Pancreas (tissue), 10 donors: ENCODE data around the gene UBASH3A. TPM values are rescaled to one million over a fixed set of nuclear protein-coding genes. Genes with fewer than 3 reads are reported as not detected.

ENCODE experiments used
- ATAC-seq, 4 donors: fragments of 200-7000 bp; cut with Tn5 transposase; one replicate each; pipeline versions ENCODE4 v1.8.0 to v1.9.1; 2020; ENCODE audit warnings: mild to moderate bottlenecking in 4 of 4, moderate library complexity in 4 of 4
- DNase-seq, 6 donors: peaks; one replicate each; pipeline ENCODE4 v3.0.0-alpha.2; 2020
- FAIRE-seq: peaks from 2 replicates; lab custom pipeline; 2012; peaks lifted over from hg19 to GRCh38; lab: Jason Lieb, UNC
- H3K27ac ChIP-seq, 4 donors: fragments of 200-600 bp; sonication (generic); 1 replicate in 3 of 4; 2 replicates in 1 of 4; pipeline versions ENCODE4 v1.5.0 to v1.8.0; 2020
- H3K27me3 ChIP-seq, 4 donors: fragments of 200-600 bp; one replicate each; pipeline ENCODE4 v1.8.0; 2021
- H3K36me3 ChIP-seq, 3 donors: fragments of 200-600 bp; sonication (generic) in 1 of 3; one replicate each; pipeline versions ENCODE4 v1.5.0 to v1.8.0; 2020 to 2021
- H3K4me1 ChIP-seq, 3 donors: fragments of 200-600 bp; one replicate each; pipeline ENCODE4 v1.8.0; 2021
- H3K4me3 ChIP-seq, 4 donors: fragments of 200-600 bp; sonication (generic) in 2 of 4; one replicate each; pipeline versions ENCODE4 v1.5.0 to v1.8.0; 2020 to 2021
- H3K9me3 ChIP-seq, 4 donors: fragments of 200-600 bp; one replicate each; pipeline ENCODE4 v1.8.0; 2021
- WGBS, 2 donors: extraction: QIAGEN DNeasy Blood & Tissue Kit; methylation state at CpG; one replicate each; pipeline ENCODE4 v1.1.7; 2013; 5-methylcytosine and 5-hydroxymethylcytosine counted together
- intact Hi-C, 3 donors: fragments of 100-400 bp; cut with DNase I; formaldehyde crosslinking; loops; one replicate each; pipeline versions ENCODE4 v1.11.1 to v1.14.2; 2022
- polyA plus RNA-seq, 2 donors: library from polyadenylated mRNA; stranded (reverse); fragments of 200-250 nt; gene quantifications; one replicate each; pipeline ENCODE4 v1.2.3, GENCODE V29; 2013
- total RNA-seq, 6 donors: library from RNA; stranded (reverse); fragmentation: NEBNext Ultra II Directional in 4 of 6; extraction: Animal tissue kit (Norgen Biotek cat#: 25700) in 4 of 6; gene quantifications; one replicate each; pipeline versions ENCODE4 v1.2.1 to v1.2.4, GENCODE V29; 2021 to 2023
- TF ChIP-seq, protein P1 (sequence below), 4 donors: fragments of 200-600 bp; sonication (generic) in 3 of 4; IDR thresholded peaks; one replicate each; pipeline versions ENCODE4 v1.5.0 to v1.8.0; 2021; ENCODE audit warnings: antibody characterized with exemption in 4 of 4
- donor health status: healthy with polysubstance abuse.
- donor health status: DM: no; HTN: no; CAD: no; lungs with moderate emphysema.
- donor health status: DM: no; HTN: no; CAD: no.
- donor health status: control.
- donor health status: control.
- donor health status: Bipolar disorder and iron deficiency.
- donor health status: DM: yes; HTN: yes; CAD: no.
- donor health status: DM: no; HTN: no; CAD: no.
- donor health status: DM: no; HTN: no; CAD: no.
- donor health status: DM: yes; HTN: yes; CAD: no.

UBASH3A gene
- total and polyA plus RNA-seq, 8 donors = 0.15 to 0.40 (median 0.32) TPM; not detected in 1

DNA sequence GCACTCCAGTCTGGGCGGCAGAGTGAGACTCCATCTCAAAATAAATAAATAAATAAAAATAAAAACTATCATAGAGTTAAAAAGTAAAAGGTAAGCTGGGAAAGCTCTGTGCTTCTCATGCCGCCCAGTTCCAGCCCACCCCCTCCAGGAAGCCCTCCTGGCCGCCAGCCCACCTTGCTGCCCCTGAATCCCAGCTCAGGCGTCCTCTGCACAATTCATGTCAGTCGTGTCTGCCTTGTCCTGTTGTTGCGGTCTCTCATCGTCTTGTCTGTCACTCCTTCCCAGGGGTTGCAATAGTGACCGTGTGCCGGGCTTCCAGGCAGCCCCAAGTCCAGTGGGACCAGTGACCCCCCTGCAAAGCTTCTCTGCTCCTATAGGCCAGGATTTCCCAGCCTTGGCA lies 48.2 kb downstream of the UBASH3A start:
- TF ChIP-seq, protein P1, sequence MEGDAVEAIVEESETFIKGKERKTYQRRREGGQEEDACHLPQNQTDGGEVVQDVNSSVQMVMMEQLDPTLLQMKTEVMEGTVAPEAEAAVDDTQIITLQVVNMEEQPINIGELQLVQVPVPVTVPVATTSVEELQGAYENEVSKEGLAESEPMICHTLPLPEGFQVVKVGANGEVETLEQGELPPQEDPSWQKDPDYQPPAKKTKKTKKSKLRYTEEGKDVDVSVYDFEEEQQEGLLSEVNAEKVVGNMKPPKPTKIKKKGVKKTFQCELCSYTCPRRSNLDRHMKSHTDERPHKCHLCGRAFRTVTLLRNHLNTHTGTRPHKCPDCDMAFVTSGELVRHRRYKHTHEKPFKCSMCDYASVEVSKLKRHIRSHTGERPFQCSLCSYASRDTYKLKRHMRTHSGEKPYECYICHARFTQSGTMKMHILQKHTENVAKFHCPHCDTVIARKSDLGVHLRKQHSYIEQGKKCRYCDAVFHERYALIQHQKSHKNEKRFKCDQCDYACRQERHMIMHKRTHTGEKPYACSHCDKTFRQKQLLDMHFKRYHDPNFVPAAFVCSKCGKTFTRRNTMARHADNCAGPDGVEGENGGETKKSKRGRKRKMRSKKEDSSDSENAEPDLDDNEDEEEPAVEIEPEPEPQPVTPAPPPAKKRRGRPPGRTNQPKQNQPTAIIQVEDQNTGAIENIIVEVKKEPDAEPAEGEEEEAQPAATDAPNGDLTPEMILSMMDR (IDR thresholded peaks at IDR 0.05) = no peak
- Histone ChIP-seq H3K9me3 (no peaks in the 10 kb centered on the region), H3K36me3 (no peaks in the 10 kb centered on the region), H3K4me3 (no peak overlapping the region), H3K27ac (no peak overlapping the region), H3K4me1 (no peaks in the 10 kb centered on the region), H3K27me3 (no peaks in the 10 kb centered on the region)
- peak in 1 of 6 donors; percentile 12 for DNase-seq
- no peak for FAIRE-seq
- intact Hi-C loops = no loop called here
- WGBS, 2 donors = 82 to 94% methylated on average over 9 of the region's 9 CpGs
- no peak for ATAC-seq

DNA sequence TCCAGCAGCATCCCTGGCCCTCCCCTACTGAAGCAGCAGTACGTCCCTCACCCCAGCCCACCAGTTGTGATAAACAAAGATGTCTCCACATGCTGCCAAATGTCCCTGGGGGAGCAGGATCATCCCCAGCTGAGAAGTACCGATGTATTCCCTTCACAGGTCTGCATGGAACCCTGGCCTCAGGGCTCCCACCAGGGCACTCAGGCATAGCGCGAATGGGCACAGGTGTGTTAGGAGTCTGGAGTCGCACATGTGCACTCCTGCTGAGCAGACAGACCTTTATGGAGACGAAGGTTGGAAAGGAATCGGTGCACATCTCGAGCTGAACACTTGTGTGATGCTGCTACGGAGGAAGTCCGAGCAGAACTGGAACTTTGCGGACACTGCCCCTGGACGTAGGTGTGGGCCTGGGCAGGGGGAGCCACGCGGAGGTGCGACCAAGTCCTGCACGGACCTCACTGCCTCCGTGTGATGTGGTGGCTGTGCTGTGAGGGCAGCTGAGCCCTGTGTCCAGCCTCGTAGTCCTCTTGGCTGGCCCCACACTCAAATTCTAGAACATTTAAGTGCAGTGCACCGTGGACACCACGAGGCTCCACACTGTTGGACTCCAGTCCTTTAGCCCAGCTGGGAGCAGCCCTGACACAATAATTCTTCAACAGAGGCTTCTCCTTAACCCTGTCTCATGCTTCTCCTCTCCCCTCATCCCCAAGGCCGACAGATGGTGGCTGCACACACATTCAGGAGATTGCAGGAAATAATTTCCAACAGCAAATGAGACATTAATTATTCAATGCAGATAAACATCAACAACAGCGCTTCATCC lies 48.9 kb downstream of the UBASH3A start:
- no peaks in the 10 kb centered on the region for H3K9me3 ChIP-seq
- FAIRE-seq = no peak
- no peak for ATAC-seq
- H3K27me3 ChIP-seq = no peaks in the 10 kb centered on the region
- H3K27ac ChIP-seq = no peak overlapping the region
- H3K36me3 ChIP-seq = no peaks in the 10 kb centered on the region
- no peak overlapping the region for H3K4me3 ChIP-seq
- WGBS, 2 donors = 80 to 92% methylated on average over 22 of the region's 22 CpGs
- TF ChIP-seq, protein P1 (IDR thresholded peaks at IDR 0.05) = no peak
- intact Hi-C loops = no loop called here
- DNase-seq = peak in 1 of 6 donors; percentile 20
- H3K4me1 ChIP-seq = no peaks in the 10 kb centered on the region

DNA sequence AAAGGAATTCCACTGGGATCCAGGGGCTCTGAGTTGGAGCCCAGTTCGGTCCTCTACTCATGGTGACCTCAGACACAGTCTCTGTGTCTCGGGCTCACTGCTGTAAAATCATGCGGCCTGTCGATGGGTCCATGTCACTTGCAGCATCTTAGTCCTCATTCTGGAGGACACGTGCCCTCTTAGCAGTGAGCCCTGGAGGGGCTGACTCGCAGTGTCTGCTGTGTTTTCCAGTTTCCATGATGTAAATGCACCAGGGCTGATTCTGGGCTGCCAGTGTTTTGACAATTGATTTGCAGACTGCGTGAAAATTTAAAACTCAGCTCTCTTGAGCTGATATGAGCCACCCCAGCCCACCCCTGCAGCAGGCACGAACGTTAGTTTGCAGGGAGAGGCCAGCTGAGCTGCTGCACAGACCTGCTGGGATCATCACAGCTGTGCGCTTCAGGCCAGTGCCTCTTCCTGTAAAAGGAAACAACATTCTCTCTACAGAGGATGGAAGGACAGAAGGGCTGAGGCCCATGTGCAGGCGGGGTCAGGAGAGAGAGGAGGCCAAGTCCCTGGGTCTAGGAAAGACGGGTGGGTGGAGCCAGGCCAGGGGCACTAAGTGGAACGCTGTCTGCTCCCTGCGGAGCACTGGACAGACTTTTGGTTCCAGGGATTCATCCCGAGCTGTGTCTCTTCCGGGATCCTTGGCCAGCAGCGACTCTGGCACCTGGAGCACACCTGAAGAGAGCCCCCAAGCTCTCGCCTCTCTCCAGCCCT lies 49.7 kb downstream of the UBASH3A start:
- H3K4me3 ChIP-seq = no peak overlapping the region
- 65 to 69% methylated on average over 18 of the region's 18 CpGs for WGBS, 2 donors
- intact Hi-C loops = no loop called here
- no peaks in the 10 kb centered on the region for H3K9me3 ChIP-seq
- FAIRE-seq = no peak
- peak in 1 of 6 donors; percentile 23 for DNase-seq
- no peaks in the 10 kb centered on the region for H3K27me3 ChIP-seq
- H3K27ac ChIP-seq = no peak overlapping the region
- H3K36me3 ChIP-seq = no peaks in the 10 kb centered on the region
- TF ChIP-seq, protein P1 (IDR thresholded peaks at IDR 0.05) = no peak
- no peaks in the 10 kb centered on the region for H3K4me1 ChIP-seq
- peak in 2 of 4 donors; percentile 4 to 8 for ATAC-seq

DNA sequence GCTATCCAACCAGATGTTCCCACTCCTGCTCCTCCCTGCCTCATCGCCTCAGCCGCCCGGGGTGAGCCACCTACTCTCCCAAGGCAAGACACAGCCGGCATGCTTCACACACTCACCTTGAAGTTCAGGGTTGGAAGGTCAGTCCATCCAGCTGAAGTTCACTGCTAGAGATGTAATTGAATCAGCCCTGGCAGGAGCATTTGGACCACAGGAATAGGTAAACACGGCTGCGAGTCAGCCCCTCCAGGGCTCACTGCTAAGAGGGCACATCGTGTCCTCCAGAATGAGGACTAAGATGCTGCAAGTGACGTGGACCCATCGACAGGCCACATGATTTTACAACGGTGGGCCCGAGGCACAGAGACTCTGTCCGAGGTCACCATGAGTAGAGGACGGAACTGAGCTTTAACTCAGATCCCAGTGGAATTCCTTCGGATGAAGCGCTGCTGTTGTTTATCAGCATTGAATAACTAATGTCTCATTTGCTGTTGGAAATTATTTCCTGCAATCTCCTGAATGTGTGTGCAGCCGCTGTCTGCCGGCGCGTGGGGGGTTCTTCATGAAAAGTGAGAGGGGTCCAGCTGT lies 50.4 kb downstream of the UBASH3A start:
- H3K27ac ChIP-seq = no peak overlapping the region
- no peak overlapping the region for H3K4me3 ChIP-seq
- WGBS, 2 donors = 74 to 75% methylated on average over 19 of the region's 19 CpGs
- no peaks in the 10 kb centered on the region for H3K9me3 ChIP-seq
- DNase-seq = no peak
- FAIRE-seq = no peak
- no peaks in the 10 kb centered on the region for H3K27me3 ChIP-seq
- intact Hi-C loops = no loop called here
- peak in 2 of 4 donors; percentile 3 to 5 for ATAC-seq
- peaks cover 0 to 4% (median 4%) of the 10 kb centered on the region in 3 donors for H3K4me1 ChIP-seq
- TF ChIP-seq, protein P1 (IDR thresholded peaks at IDR 0.05) = no peak
- H3K36me3 ChIP-seq = no peaks in the 10 kb centered on the region
